HepG2 (cell line): ENCODE results near the gene ATP6V0E1.

ENCODE experiments used
- CTCF ChIP-seq: sonication (generic); formaldehyde crosslinking; IDR thresholded peaks from 2 replicates; pipeline ENCODE4 v1.5.0; 2020; ENCODE audit warnings: mild to moderate bottlenecking, missing genetic modification reagents, moderate library complexity
- HOXA7 ChIP-seq: sonication (generic); formaldehyde crosslinking; IDR thresholded peaks from 2 replicates; pipeline ENCODE4 v1.8.1; 2022; ENCODE audit warnings: mild to moderate bottlenecking, missing genetic modification reagents, moderate library complexity
- ZNF468 ChIP-seq: sonication (generic); formaldehyde crosslinking; IDR thresholded peaks from 2 replicates; pipeline ENCODE4 v1.8.0; 2022; ENCODE audit warnings: mild to moderate bottlenecking, moderate library complexity, missing genetic modification reagents

DNA sequence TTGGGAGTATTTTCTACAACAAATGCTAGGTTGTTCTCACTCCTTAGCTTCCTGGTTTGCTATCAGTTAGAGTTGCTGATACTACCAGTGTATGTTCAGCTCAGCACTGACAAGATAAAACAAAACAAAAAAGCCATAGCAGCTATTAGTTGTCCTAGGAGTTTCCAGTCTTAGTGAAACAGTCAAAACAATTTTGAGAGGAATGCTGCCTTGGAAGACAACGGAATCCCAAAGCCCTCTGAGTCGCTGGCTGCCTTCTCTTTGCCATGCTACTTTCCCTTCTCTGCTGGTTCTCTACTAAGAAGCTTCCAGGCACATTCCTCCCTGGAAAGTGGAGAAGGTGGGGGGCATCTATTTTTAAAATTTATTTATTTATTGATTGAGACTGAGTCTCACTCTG is 67.2 kb downstream of the ATP6V0E1 start:
- TF ChIP-seq CTCF (CRISPR knock-in tag), result no peak
- no peak for TF ChIP-seq ZNF468 (CRISPR knock-in tag)
- TF ChIP-seq HOXA7 (CRISPR knock-in tag), result no peak
